Endodermal cell (in vitro differentiated cells): Measurements from ENCODE around the gene ANKRD12. TPM values are rescaled to one million over a fixed set of nuclear protein-coding genes. Genes with fewer than 3 reads are reported as not detected.

Source experiments
- DNase-seq: peaks from one replicate; pipeline ENCODE4 v3.0.0-alpha.2; 2017
- H3K27ac ChIP-seq: 2 replicates; pipeline ENCODE4 v1.5.1; 2013; ENCODE audit warnings: mild to moderate bottlenecking, low read depth, low read length, moderate library complexity
- H3K27me3 ChIP-seq: 2 replicates; pipeline ENCODE4 v1.6.1; 2013; ENCODE audit warnings: mild to moderate bottlenecking, low read length, moderate library complexity; ENCODE audit not compliant: insufficient read depth, control insufficient read depth, poor library complexity, severe bottlenecking
- H3K36me3 ChIP-seq: 2 replicates; pipeline ENCODE4 v1.7.0; 2013; ENCODE audit warnings: mild to moderate bottlenecking, low read length, moderate library complexity; ENCODE audit not compliant: control insufficient read depth, insufficient read depth
- H3K4me1 ChIP-seq: one replicate; pipeline ENCODE4 v1.7.0; 2013; ENCODE audit warnings: low read length; ENCODE audit not compliant: control insufficient read depth, insufficient read depth
- H3K4me3 ChIP-seq: 2 replicates; pipeline ENCODE4 v1.5.1; 2013; ENCODE audit warnings: mild to moderate bottlenecking, low read length, moderate library complexity
- H3K9ac ChIP-seq: 2 replicates; pipeline ENCODE4 v1.6.1; 2013; ENCODE audit warnings: mild to moderate bottlenecking, low read length, moderate library complexity; ENCODE audit not compliant: poor library complexity, severe bottlenecking; ENCODE audit errors: extremely low read depth
- H3K9me3 ChIP-seq: 2 replicates; pipeline ENCODE4 v1.6.1; 2013; ENCODE audit warnings: mild to moderate bottlenecking, low read length, moderate library complexity; ENCODE audit not compliant: control insufficient read depth
- H3K27ac Mint-ChIP-seq: 2 replicates; pipeline ENCODE4 v1.8.0; 2020; ENCODE audit warnings: mixed read lengths
- H3K27me3 Mint-ChIP-seq: 2 replicates; pipeline ENCODE4 v1.8.0; 2021; ENCODE audit warnings: mild to moderate bottlenecking, mixed read lengths; ENCODE audit not compliant: insufficient read depth
- H3K36me3 Mint-ChIP-seq: 2 replicates; pipeline ENCODE4 v1.8.0; 2020; ENCODE audit warnings: low read depth, mixed read lengths
- H3K4me1 Mint-ChIP-seq: 2 replicates; pipeline ENCODE4 v1.8.0; 2020; ENCODE audit warnings: mixed read lengths
- H3K4me3 Mint-ChIP-seq: 2 replicates; pipeline ENCODE4 v1.8.0; 2020; ENCODE audit warnings: mild to moderate bottlenecking, moderate library complexity, mixed read lengths
- H3K9me3 Mint-ChIP-seq: 2 replicates; pipeline ENCODE4 v1.8.0; 2020; ENCODE audit warnings: mild to moderate bottlenecking, mixed read lengths
- WGBS, 2 experiments: methylation state at CpG; one replicate each; pipeline versions ENCODE4 v1.1.5 to v1.1.7; 2013; ENCODE audit warnings: missing lambda C conversion rate in 2 of 2, mixed read lengths in 1 of 2; ENCODE audit not compliant: insufficient coverage in 1 of 2, insufficient read length in 1 of 2; 5-methylcytosine and 5-hydroxymethylcytosine counted together
- total RNA-seq, 2 donors: library from RNA; stranded (reverse); fragmentation: NEBNext Ultra II Directional in 1 of 2; extraction: Animal tissue kit (Norgen Biotek cat#: 25700) in 1 of 2; gene quantifications; 2 replicates in 1 of 2; 3 replicates in 1 of 2; pipeline ENCODE4 v1.2.1, GENCODE V29; 2021
- TF ChIP-seq, protein P1 (sequence below): fragments of 200-600 bp; sonication (generic); conservative IDR thresholded peaks from 2 replicates; pipeline ENCODE4 v1.5.0; 2021; ENCODE audit warnings: antibody characterized with exemption, mild to moderate bottlenecking

ANKRD12 gene
- total RNA-seq, 2 donors from 2014 or later: 36.0 to 41.6 TPM

DNA sequence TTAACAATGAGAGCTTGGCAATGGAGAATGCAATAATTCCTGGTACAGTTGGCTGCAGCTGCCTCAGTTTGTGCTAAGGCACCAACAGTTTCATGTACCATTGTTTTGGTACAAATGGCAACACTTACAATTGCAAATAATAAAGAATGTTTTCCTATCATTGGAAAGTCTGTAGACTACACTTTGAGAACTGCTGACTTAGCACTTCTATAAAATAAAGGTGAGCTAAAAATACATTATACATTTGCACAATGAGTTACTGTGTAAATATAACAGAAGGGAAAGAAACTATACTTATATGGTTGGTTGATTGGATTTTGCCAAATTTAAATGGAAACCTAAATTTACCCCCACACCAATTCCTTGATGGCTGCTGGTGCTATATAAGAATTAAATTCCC lies 153.1 kb downstream of the ANKRD12 start:
- peaks cover 50% of the 10 kb centered on the region for H3K9me3 Mint-ChIP-seq
- peaks cover 11% of the 10 kb centered on the region for H3K36me3 Mint-ChIP-seq
- H3K9me3 ChIP-seq: peaks cover 14% of the 10 kb centered on the region
- no peak overlapping the region for H3K4me3 Mint-ChIP-seq
- no peak overlapping the region for H3K27ac ChIP-seq
- H3K36me3 ChIP-seq: no peaks in the 10 kb centered on the region
- no peak for DNase-seq
- no peak overlapping the region for H3K4me3 ChIP-seq
- no peaks in the 10 kb centered on the region for H3K4me1 Mint-ChIP-seq
- H3K9ac ChIP-seq: no peak overlapping the region
- TF ChIP-seq, protein P1, sequence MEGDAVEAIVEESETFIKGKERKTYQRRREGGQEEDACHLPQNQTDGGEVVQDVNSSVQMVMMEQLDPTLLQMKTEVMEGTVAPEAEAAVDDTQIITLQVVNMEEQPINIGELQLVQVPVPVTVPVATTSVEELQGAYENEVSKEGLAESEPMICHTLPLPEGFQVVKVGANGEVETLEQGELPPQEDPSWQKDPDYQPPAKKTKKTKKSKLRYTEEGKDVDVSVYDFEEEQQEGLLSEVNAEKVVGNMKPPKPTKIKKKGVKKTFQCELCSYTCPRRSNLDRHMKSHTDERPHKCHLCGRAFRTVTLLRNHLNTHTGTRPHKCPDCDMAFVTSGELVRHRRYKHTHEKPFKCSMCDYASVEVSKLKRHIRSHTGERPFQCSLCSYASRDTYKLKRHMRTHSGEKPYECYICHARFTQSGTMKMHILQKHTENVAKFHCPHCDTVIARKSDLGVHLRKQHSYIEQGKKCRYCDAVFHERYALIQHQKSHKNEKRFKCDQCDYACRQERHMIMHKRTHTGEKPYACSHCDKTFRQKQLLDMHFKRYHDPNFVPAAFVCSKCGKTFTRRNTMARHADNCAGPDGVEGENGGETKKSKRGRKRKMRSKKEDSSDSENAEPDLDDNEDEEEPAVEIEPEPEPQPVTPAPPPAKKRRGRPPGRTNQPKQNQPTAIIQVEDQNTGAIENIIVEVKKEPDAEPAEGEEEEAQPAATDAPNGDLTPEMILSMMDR: no peak
- no peak overlapping the region for H3K27ac Mint-ChIP-seq
- H3K4me1 ChIP-seq: no peaks in the 10 kb centered on the region
- H3K27me3 ChIP-seq: no peaks in the 10 kb centered on the region
- H3K27me3 Mint-ChIP-seq: no peaks in the 10 kb centered on the region

GRCh38 chr18:9290156-9290555 lies 153.6 kb downstream of the ANKRD12 start:
- DNase-seq: no peak
- H3K4me1 Mint-ChIP-seq: no peaks in the 10 kb centered on the region
- H3K36me3 Mint-ChIP-seq: peaks cover 11% of the 10 kb centered on the region
- H3K27ac Mint-ChIP-seq: no peak overlapping the region
- peaks cover 18% of the 10 kb centered on the region for H3K9me3 ChIP-seq
- H3K27ac ChIP-seq: no peak overlapping the region
- no peak overlapping the region for H3K4me3 ChIP-seq
- TF ChIP-seq, protein P1: no peak
- H3K9ac ChIP-seq: no peak overlapping the region
- H3K36me3 ChIP-seq: no peaks in the 10 kb centered on the region
- no peaks in the 10 kb centered on the region for H3K27me3 ChIP-seq
- H3K27me3 Mint-ChIP-seq: no peaks in the 10 kb centered on the region
- no peak overlapping the region for H3K4me3 Mint-ChIP-seq
- no peaks in the 10 kb centered on the region for H3K4me1 ChIP-seq
- H3K9me3 Mint-ChIP-seq: peaks cover 54% of the 10 kb centered on the region

- Histone ChIP-seq H3K9me3 (peaks cover 23% of the 10 kb centered on the region), H3K27me3 (no peaks in the 10 kb centered on the region), H3K36me3 (no peaks in the 10 kb centered on the region), H3K27ac (no peak overlapping the region), H3K4me1 (no peaks in the 10 kb centered on the region), H3K9ac (no peak overlapping the region), H3K4me3 (no peak overlapping the region)
- Mint-ChIP-seq H3K27me3 (no peaks in the 10 kb centered on the region), H3K4me1 (no peaks in the 10 kb centered on the region), H3K27ac (no peak overlapping the region), H3K36me3 (peaks cover 5% of the 10 kb centered on the region), H3K9me3 (peaks cover 61% of the 10 kb centered on the region), H3K4me3 (no peak overlapping the region)
- 94 to 100% methylated on average over 2 of the region's 2 CpGs for WGBS, 2 experiments
- TF ChIP-seq, protein P1: no peak
- DNase-seq: no peak
These were observed 155.5 kb downstream of the ANKRD12 start for GRCh38 chr18:9292047-9292446.
